HS-5 (cell line): ENCODE results near the gene RPS25.
"Not testable (repeated sequence)": the region's sequence is repeated elsewhere in the genome, so short reads cannot be mapped to it uniquely, and the experiment has no call there.

ENCODE experiments used
- DNase-seq: peaks from one replicate; pipeline ENCODE4 v3.0.0-alpha.2; 2012; ENCODE audit warnings: low read depth

Gene RPS25

GRCh38 chr11:119015054-119015611 lies 3.0 kb downstream of the RPS25 start:
- no peak for DNase-seq

- no peak for DNase-seq
Observed at GRCh38 chr11:119014209-119014924, 3.8 kb downstream of the RPS25 start.

GRCh38 chr11:119012629-119013170 lies 5.4 kb downstream of the RPS25 start:
- DNase-seq = no peak

GRCh38 chr11:119011476-119012053 lies 6.6 kb downstream of the RPS25 start:
- DNase-seq = no peak

GRCh38 chr11:119006656-119007055 lies 11.5 kb downstream of the RPS25 start:
- DNase-seq = no peak

- DNase-seq = peak; percentile 59
Observed at GRCh38 chr11:119000906-119001305, 17.2 kb downstream of the RPS25 start.

GRCh38 chr11:118998822-118999221 lies 19.3 kb downstream of the RPS25 start:
- peak; percentile 89 for DNase-seq

GRCh38 chr11:118998388-118998717 lies 19.8 kb downstream of the RPS25 start:
- no peak for DNase-seq

- DNase-seq = peak; percentile 75
Observed at GRCh38 chr11:118997627-118998387, 20.3 kb downstream of the RPS25 start, which contains the start of gene CENATAC. Gene CENATAC (plus strand): TSS chr11:118998138. CDS start chr11:118998198, 60 bp downstream.

- DNase-seq = no peak
Observed at GRCh38 chr11:118996926-118997626, 21.1 kb downstream of the RPS25 start.

- DNase-seq = not testable (repeated sequence)
Observed at GRCh38 chr11:118991486-118992038, 26.6 kb downstream of the RPS25 start.

- no peak for DNase-seq
Observed at GRCh38 chr11:118988280-118988679, 29.9 kb downstream of the RPS25 start.

GRCh38 chr11:118984825-118985224 lies 33.3 kb downstream of the RPS25 start:
- no peak for DNase-seq

- DNase-seq = not testable (repeated sequence)
Observed at GRCh38 chr11:118984337-118984736, 33.8 kb downstream of the RPS25 start.

- DNase-seq = no peak
Observed at GRCh38 chr11:118980191-118980881, 37.8 kb downstream of the RPS25 start.

GRCh38 chr11:118979434-118979833 lies 38.7 kb downstream of the RPS25 start:
- DNase-seq = no peak

- no peak for DNase-seq
Observed at GRCh38 chr11:118975771-118976709, 42.1 kb downstream of the RPS25 start.

- DNase-seq = no peak
Observed at GRCh38 chr11:118973985-118974384, 44.2 kb downstream of the RPS25 start.

- DNase-seq = no peak
Observed at GRCh38 chr11:118971646-118972045, 46.5 kb downstream of the RPS25 start, which contains the start of gene FOXR1. Gene FOXR1 (plus strand): TSS chr11:118971761. CDS start chr11:118971932, 171 bp downstream.

GRCh38 chr11:118969508-118969907 lies 48.6 kb downstream of the RPS25 start:
- DNase-seq = not testable (repeated sequence)
